Measurements from ENCODE around the gene TMEM134.

GRCh38 chr11:67508486-67509121 is 39.6 kb upstream of the TMEM134 start:
- TF ChIP-seq CTCF (IDR thresholded peaks at IDR 0.05) (peak in 1 of 6 experiments; percentile 21), POLR2A (IDR thresholded peaks at IDR 0.05) (peak; percentile 47 to 76)

All from Peyer's patch (tissue), 4 donors.